Measurements from ENCODE around the gene SOX4.

The SOX4 gene

GRCh38 chr6:21597801-21598673, 4.5 kb downstream of the SOX4 start:
- no peak for DNase-seq
- no peak for TF ChIP-seq POLR2A (IDR thresholded peaks at IDR 0.05; ENCODE audit: low read length)

- TF ChIP-seq POLR2A (IDR thresholded peaks at IDR 0.05; ENCODE audit: low read length) (no peak), GATA1 (IDR thresholded peaks at IDR 0.05; ENCODE audit: low read depth, low read length) (no peak)
- no peak for DNase-seq
These were observed 5.1 kb downstream of the SOX4 start for GRCh38 chr6:21598674-21599023.

- DNase-seq, result no peak
- TF ChIP-seq POLR2A (IDR thresholded peaks at IDR 0.05; ENCODE audit: low read length) (no peak), GATA1 (IDR thresholded peaks at IDR 0.05; ENCODE audit: low read depth, low read length) (no peak)
These were observed 5.6 kb downstream of the SOX4 start for GRCh38 chr6:21599051-21599696.

GRCh38 chr6:21601339-21601923, 7.9 kb downstream of the SOX4 start:
- TF ChIP-seq POLR2A (IDR thresholded peaks at IDR 0.05; ENCODE audit: low read length), result no peak
- no peak for TF ChIP-seq GATA1 (IDR thresholded peaks at IDR 0.05; ENCODE audit: low read depth, low read length)
- DNase-seq, result no peak

GRCh38 chr6:21601932-21602390, 8.4 kb downstream of the SOX4 start:
- TF ChIP-seq GATA1 (IDR thresholded peaks at IDR 0.05; ENCODE audit: low read depth, low read length), result no peak
- TF ChIP-seq POLR2A (IDR thresholded peaks at IDR 0.05; ENCODE audit: low read length), result no peak

GRCh38 chr6:21603082-21603952, 9.8 kb downstream of the SOX4 start:
- TF ChIP-seq GATA1 (IDR thresholded peaks at IDR 0.05; ENCODE audit: low read depth, low read length) (no peak), POLR2A (IDR thresholded peaks at IDR 0.05; ENCODE audit: low read length) (no peak)
- no peak for DNase-seq

More at GRCh38 chr6:21601932-21602390, 8.4 kb downstream of the SOX4 start:
- DNase-seq, result no peak

- no peak for DNase-seq
- TF ChIP-seq POLR2A (IDR thresholded peaks at IDR 0.05; ENCODE audit: low read length) (no peak), GATA1 (IDR thresholded peaks at IDR 0.05; ENCODE audit: low read depth, low read length) (no peak)
These were observed 10.5 kb downstream of the SOX4 start for GRCh38 chr6:21604081-21604480.

- TF ChIP-seq POLR2A (IDR thresholded peaks at IDR 0.05; ENCODE audit: low read length) (no peak), GATA1 (IDR thresholded peaks at IDR 0.05; ENCODE audit: low read depth, low read length) (no peak)
- DNase-seq, result no peak
These were observed 11.6 kb downstream of the SOX4 start for GRCh38 chr6:21605166-21605565.

GRCh38 chr6:21608601-21609000, 15.1 kb downstream of the SOX4 start:
- TF ChIP-seq POLR2A (IDR thresholded peaks at IDR 0.05; ENCODE audit: low read length), result no peak
- TF ChIP-seq GATA1 (IDR thresholded peaks at IDR 0.05; ENCODE audit: low read depth, low read length), result no peak
- no peak for DNase-seq

GRCh38 chr6:21609881-21610329, 16.4 kb downstream of the SOX4 start:
- no peak for TF ChIP-seq POLR2A (IDR thresholded peaks at IDR 0.05; ENCODE audit: low read length)
- TF ChIP-seq GATA1 (IDR thresholded peaks at IDR 0.05; ENCODE audit: low read depth, low read length), result no peak

GRCh38 chr6:21610341-21610740, 16.8 kb downstream of the SOX4 start:
- no peak for DNase-seq
- TF ChIP-seq GATA1 (IDR thresholded peaks at IDR 0.05; ENCODE audit: low read depth, low read length) (no peak), POLR2A (IDR thresholded peaks at IDR 0.05; ENCODE audit: low read length) (no peak)

More at GRCh38 chr6:21609881-21610329, 16.4 kb downstream of the SOX4 start:
- no peak for DNase-seq

- TF ChIP-seq GATA1 (IDR thresholded peaks at IDR 0.05; ENCODE audit: low read depth, low read length) (no peak), POLR2A (IDR thresholded peaks at IDR 0.05; ENCODE audit: low read length) (no peak)
- DNase-seq, result no peak
These were observed 17.9 kb downstream of the SOX4 start for GRCh38 chr6:21611485-21611884.

- TF ChIP-seq POLR2A (IDR thresholded peaks at IDR 0.05; ENCODE audit: low read length) (no peak), GATA1 (IDR thresholded peaks at IDR 0.05; ENCODE audit: low read depth, low read length) (no peak)
- DNase-seq, result no peak
These were observed 18.7 kb downstream of the SOX4 start for GRCh38 chr6:21612067-21612745.
